Hair follicle dermal papilla cell (primary cell): ENCODE measurements around the gene IPO7. TPM values are rescaled to one million over a fixed set of nuclear protein-coding genes. Genes with fewer than 3 reads are reported as not detected.
A peak's percentile ranks its signal among the peaks of the same experiment; 100 is the strongest.

Source experiments
- small RNA-seq: library from RNA; depleted of rRNA; stranded (forward); fragments of <200 nt; gene quantifications from one replicate; pipeline ENCODE3, GENCODE V24; 2012
- total RNA-seq: library from RNA; depleted of rRNA; stranded (reverse); fragments of >200 nt; gene quantifications from 2 replicates; pipeline ENCODE4 v1.2.3, GENCODE V29; 2012

The IPO7 gene
- 89.4 and 111 TPM in 2 replicates for total RNA-seq

DNA sequence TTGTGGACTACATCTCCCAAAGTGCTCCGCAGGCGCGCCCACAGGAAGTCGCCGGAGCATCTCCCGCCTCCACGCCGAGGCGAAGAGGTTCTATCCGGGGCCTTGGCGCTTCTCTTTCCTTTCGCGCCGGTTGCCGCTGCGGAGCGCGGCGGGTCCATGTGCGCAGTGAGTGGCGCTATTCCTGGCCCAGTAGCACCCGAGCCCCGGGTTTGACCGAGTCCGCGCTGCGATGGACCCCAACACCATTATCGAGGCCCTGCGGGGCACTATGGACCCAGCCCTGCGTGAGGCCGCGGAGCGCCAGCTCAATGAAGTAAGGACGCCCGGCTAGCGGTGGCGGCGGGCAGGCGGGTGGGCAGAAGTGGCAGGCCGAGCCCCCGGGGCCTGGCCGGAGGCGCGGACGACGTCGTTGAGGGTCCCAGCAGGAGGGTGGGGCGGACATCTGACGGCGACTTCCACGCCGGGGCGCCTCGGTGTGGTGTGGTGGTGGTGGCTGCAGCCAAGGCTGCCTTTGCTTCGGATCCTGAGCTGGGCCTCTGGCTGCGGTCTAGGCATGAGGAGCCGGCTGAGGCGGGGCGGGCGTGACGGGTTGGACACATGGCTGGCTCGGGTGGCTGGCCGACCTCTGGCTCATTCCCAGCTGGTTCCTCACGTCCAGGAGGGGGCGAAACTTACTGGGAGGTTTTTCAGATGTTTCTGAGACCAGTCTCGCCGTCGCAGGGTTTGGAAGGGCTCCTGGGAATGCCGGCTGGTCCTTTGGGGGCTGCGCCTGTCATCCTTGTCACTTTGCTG, at the start of gene IPO7:
TSS of gene IPO7 (plus strand) at position 118 of the 792 bp plus-strand sequence. CDS start at position 230, 112 bp downstream.

DNA sequence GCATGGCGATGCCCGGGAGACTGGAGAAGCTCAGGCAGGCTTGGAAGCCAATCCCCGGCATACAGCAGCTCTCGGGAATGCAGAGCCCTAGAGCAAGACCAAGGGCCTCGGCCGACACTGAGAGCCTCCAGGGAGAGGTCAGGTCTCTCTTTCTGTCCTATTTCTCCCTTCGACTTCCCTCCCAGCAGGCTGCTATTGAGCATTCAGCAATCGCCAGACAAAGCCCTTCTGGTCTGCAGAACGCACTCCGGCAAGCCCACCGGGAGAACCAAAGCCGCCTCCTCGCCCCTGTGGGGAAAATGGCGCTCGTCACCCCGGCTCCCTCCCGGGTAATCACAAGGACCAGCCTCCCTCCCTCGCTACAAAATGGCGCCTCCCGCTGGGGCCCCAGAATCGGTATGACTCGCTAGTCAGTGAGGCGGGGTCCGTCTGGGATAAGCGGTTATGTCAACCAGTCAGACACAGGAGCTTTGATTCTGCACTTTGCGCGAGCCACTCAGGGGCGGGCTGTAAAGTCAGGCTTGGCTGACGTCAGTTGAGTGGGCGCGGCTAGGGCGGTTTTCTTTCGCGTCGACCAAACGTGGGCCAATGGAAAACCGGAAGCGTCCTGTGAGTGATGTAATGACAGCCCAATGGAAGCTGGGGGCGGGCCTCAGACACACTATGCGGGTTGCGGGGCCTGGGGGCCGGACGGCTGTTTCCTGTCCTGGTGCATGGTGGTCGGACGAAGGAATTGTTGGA, 76.0 kb downstream of the IPO7 start, which contains the start of gene ZNF143:
TSS of gene ZNF143 (plus strand) at position 691 of the 741 bp plus-strand sequence. CDS start 10,297 bp downstream, outside the sequence.

Small RNAs within 50 kb of the gene (small RNA-seq; reads per million reads assigned to genes)
- gene SNORA23: 628 reads per million, percentile 99 among the genes with 10 or more reads in this experiment

Other genes starting within 250 kb of the IPO7 start
- 185 and 231 TPM in 2 replicates for gene DENND5A, start 119.3 kb upstream of the IPO7 start, total RNA-seq
- 50.5 and 55.8 TPM in 2 replicates for gene TMEM41B, start 70.1 kb upstream of the IPO7 start, total RNA-seq
- gene ZNF143, start 76.4 kb downstream of the IPO7 start, total RNA-seq: 21.7 and 28.2 TPM in 2 replicates
- gene WEE1, start 189.0 kb downstream of the IPO7 start, total RNA-seq: 35.9 and 37.6 TPM in 2 replicates